GM18498 (cell line): Measurements from ENCODE around the gene SLC35G4.
"Not testable (repeated sequence)": the region's sequence is repeated elsewhere in the genome, so short reads cannot be mapped to it uniquely, and the experiment has no call there.

ENCODE experiments used
- ATAC-seq: cut with Tn5 transposase; IDR thresholded peaks from one replicate; pipeline ENCODE4 v1.9.1; 2021; ENCODE audit warnings: mild to moderate bottlenecking, moderate library complexity; ENCODE audit not compliant: unreplicated experiment

SLC35G4 gene

GRCh38 chr18:11609488-11609887 lies at the start of gene SLC35G4:
Gene SLC35G4 (plus strand): TSS chr18:11609596. CDS start chr18:11609596, 0 bp downstream.
- not testable (repeated sequence) for ATAC-seq

- ATAC-seq = no peak
These were observed 48.1 kb upstream of the SLC35G4 start for GRCh38 chr18:11561293-11561692.

GRCh38 chr18:11565716-11566115 lies 43.7 kb upstream of the SLC35G4 start:
- no peak for ATAC-seq

GRCh38 chr18:11566236-11566965 lies 43.0 kb upstream of the SLC35G4 start:
- no peak for ATAC-seq

GRCh38 chr18:11567396-11567795 lies 42.0 kb upstream of the SLC35G4 start:
- no peak for ATAC-seq

- no peak for ATAC-seq
These were observed 39.3 kb upstream of the SLC35G4 start for GRCh38 chr18:11570073-11570588.

- ATAC-seq = no peak
These were observed 38.5 kb upstream of the SLC35G4 start for GRCh38 chr18:11570769-11571412.

- ATAC-seq = no peak
These were observed 37.2 kb upstream of the SLC35G4 start for GRCh38 chr18:11572201-11572600.

- no peak for ATAC-seq
These were observed 34.9 kb upstream of the SLC35G4 start for GRCh38 chr18:11574545-11574944.

- no peak for ATAC-seq
These were observed 31.9 kb upstream of the SLC35G4 start for GRCh38 chr18:11577271-11578112.

- no peak for ATAC-seq
These were observed 30.6 kb upstream of the SLC35G4 start for GRCh38 chr18:11578799-11579198.

- ATAC-seq = no peak
These were observed 29.5 kb upstream of the SLC35G4 start for GRCh38 chr18:11579916-11580315.

- peak; percentile 73 for ATAC-seq
These were observed 28.1 kb upstream of the SLC35G4 start for GRCh38 chr18:11581286-11581685.

- ATAC-seq = no peak
These were observed 23.8 kb upstream of the SLC35G4 start for GRCh38 chr18:11585596-11585995.

- ATAC-seq = no peak
These were observed 22.5 kb upstream of the SLC35G4 start for GRCh38 chr18:11586896-11587295.

- no peak for ATAC-seq
These were observed 22.0 kb upstream of the SLC35G4 start for GRCh38 chr18:11587432-11587831.

GRCh38 chr18:11587846-11588245 lies 21.6 kb upstream of the SLC35G4 start:
- no peak for ATAC-seq

- ATAC-seq = no peak
These were observed 17.4 kb upstream of the SLC35G4 start for GRCh38 chr18:11591957-11592356.

GRCh38 chr18:11600321-11600720 lies 9.1 kb upstream of the SLC35G4 start:
- ATAC-seq = no peak

- no peak for ATAC-seq
These were observed 1.5 kb upstream of the SLC35G4 start for GRCh38 chr18:11607906-11608305.

- ATAC-seq = not testable (repeated sequence)
These were observed 778 bp upstream of the SLC35G4 start for GRCh38 chr18:11608618-11609017.
